Measurements from ENCODE around the gene ANKS3. TPM values are rescaled to one million over a fixed set of nuclear protein-coding genes. Genes with fewer than 3 reads are reported as not detected.

The ANKS3 gene
- total and polyA plus RNA-seq, 4 donors = 12.6 to 26.3 (median 24.4) TPM

DNA sequence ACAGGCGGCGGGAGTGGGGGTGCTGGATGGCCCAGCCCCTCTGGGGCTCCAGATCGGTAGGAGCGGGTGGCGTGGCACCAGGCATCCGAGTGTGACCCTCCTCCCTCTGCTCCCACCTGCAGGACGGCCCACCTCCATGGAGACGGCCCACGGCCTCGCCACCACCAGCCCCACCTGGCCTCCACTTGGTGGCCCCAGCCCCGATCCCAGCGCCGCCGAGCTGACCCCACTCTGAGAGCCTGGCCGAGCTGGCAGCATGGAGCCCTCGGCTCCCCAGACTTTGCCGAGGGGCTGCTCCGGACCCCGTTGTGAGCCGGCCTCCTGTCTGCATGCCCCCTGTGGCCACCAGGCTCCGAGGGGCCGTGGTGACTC, 45.4 kb downstream of the ANKS3 start:
- H3K27me3 ChIP-seq (ENCODE audit: control insufficient read depth in 3 of 3, insufficient read depth in 3 of 3, low read length in 2 of 3) = no peaks in the 10 kb centered on the region
- DNase-seq (no peak), ATAC-seq (ENCODE audit: insufficient read depth, low FRiP score) (no peak)
- no peak overlapping the region for H3K9ac ChIP-seq (ENCODE audit: insufficient read depth in 1 of 2, low read length in 2 of 2)
- H3K27ac ChIP-seq (ENCODE audit: low read depth in 1 of 2, low read length in 1 of 2) = no peak overlapping the region
- peaks cover 0 to 63% (median 8%) of the 10 kb centered on the region in 4 donors for H3K36me3 ChIP-seq (ENCODE audit: control insufficient read depth in 4 of 4, insufficient read depth in 4 of 4, low read length in 4 of 4)
- TF ChIP-seq, protein P1, sequence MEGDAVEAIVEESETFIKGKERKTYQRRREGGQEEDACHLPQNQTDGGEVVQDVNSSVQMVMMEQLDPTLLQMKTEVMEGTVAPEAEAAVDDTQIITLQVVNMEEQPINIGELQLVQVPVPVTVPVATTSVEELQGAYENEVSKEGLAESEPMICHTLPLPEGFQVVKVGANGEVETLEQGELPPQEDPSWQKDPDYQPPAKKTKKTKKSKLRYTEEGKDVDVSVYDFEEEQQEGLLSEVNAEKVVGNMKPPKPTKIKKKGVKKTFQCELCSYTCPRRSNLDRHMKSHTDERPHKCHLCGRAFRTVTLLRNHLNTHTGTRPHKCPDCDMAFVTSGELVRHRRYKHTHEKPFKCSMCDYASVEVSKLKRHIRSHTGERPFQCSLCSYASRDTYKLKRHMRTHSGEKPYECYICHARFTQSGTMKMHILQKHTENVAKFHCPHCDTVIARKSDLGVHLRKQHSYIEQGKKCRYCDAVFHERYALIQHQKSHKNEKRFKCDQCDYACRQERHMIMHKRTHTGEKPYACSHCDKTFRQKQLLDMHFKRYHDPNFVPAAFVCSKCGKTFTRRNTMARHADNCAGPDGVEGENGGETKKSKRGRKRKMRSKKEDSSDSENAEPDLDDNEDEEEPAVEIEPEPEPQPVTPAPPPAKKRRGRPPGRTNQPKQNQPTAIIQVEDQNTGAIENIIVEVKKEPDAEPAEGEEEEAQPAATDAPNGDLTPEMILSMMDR (IDR thresholded peaks at IDR 0.05; ENCODE audit: control extremely low read depth, extremely low read depth) = no peak
- H3K9me3 ChIP-seq (ENCODE audit: control insufficient read depth in 4 of 4, insufficient read depth in 3 of 4, low read length in 3 of 4) = no peaks in the 10 kb centered on the region
- peaks cover 0 to 8% (median 4%) of the 10 kb centered on the region in 5 donors for H3K4me1 ChIP-seq (ENCODE audit: control insufficient read depth in 5 of 5, insufficient read depth in 5 of 5, low read length in 5 of 5)
- 94 to 99% methylated on average over 21 to 22 of the region's 22 CpGs for WGBS, 2 donors
- H3K4me3 ChIP-seq = no peak overlapping the region

DNA sequence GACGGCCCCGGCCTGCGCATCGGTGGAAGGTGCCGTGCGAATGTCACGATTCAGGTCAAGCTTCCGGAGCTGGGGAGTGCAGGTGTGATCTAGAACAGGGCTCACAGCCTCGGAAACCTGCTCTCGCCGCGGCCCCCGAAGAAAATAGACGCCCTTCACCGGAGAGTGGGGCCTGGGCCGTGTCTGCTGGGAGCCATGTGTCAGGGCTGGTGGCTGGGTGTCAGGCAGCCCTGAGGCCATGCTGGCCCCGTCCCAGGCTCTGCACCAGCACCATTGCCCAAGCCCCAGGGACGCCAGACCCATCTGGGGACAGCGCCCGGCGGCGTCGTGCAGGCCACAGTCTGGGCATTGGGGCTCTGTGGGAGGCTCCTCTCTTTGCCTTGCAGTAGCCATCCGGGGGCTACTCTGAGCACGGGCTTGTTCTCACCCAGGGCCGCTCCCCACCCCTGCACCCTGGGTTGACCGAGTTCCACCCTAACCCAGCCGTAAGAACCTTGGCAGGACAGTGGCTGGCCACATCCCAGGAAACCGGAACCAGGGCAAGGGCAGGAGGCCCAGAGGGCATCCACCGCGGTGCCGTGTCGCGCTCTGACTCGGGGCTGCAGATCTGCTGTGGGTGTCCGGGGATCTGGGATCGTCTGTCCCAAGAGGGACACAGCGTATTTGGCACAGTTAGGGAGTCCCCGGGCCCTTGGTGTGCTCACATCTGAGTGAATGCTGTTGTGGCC, 46.0 kb downstream of the ANKS3 start:
- 95 to 97% methylated on average over 38 to 39 of the region's 39 CpGs for WGBS, 2 donors
- Histone ChIP-seq H3K4me1 (ENCODE audit: control insufficient read depth in 5 of 5, insufficient read depth in 5 of 5, low read length in 5 of 5) (peaks cover 0 to 6% (median 4%) of the 10 kb centered on the region in 5 donors), H3K36me3 (ENCODE audit: control insufficient read depth in 4 of 4, insufficient read depth in 4 of 4, low read length in 4 of 4) (peaks cover 0 to 67% (median 9%) of the 10 kb centered on the region in 4 donors), H3K4me3 (no peak overlapping the region), H3K9ac (ENCODE audit: insufficient read depth in 1 of 2, low read length in 2 of 2) (no peak overlapping the region), H3K27me3 (ENCODE audit: control insufficient read depth in 3 of 3, insufficient read depth in 3 of 3, low read length in 2 of 3) (no peaks in the 10 kb centered on the region), H3K9me3 (ENCODE audit: control insufficient read depth in 4 of 4, insufficient read depth in 3 of 4, low read length in 3 of 4) (no peaks in the 10 kb centered on the region), H3K27ac (ENCODE audit: low read depth in 1 of 2, low read length in 1 of 2) (no peak overlapping the region)
- TF ChIP-seq, protein P1 (IDR thresholded peaks at IDR 0.05; ENCODE audit: control extremely low read depth, extremely low read depth) = no peak
- no peak for DNase-seq
- no peak for ATAC-seq (ENCODE audit: insufficient read depth, low FRiP score)

DNA sequence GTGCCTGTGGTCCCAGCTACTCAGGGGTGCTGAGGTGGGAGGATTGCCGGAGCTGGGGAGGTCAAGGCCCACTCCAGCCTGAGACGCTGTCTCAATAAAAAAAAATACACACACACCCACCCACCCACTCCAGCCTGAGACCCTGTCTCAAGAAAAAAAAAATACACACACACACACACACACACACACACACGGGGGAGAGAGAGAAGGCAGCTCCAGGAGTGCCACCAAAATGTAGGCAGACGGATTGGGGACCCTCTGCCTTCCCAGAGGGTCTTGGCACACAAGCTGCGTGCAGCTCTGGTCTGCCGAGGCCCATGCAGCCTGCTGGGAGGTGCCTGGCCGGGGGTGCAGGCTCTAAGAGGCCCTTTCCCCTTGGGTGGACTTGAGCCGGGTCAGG, 46.7 kb downstream of the ANKS3 start:
- DNase-seq (no peak), ATAC-seq (ENCODE audit: insufficient read depth, low FRiP score) (no peak)
- Histone ChIP-seq H3K27ac (ENCODE audit: low read depth in 1 of 2, low read length in 1 of 2) (no peak overlapping the region), H3K9me3 (ENCODE audit: control insufficient read depth in 4 of 4, insufficient read depth in 3 of 4, low read length in 3 of 4) (no peaks in the 10 kb centered on the region), H3K4me3 (no peak overlapping the region), H3K4me1 (ENCODE audit: control insufficient read depth in 5 of 5, insufficient read depth in 5 of 5, low read length in 5 of 5) (peaks cover 0 to 2% (median 0%) of the 10 kb centered on the region in 5 donors), H3K36me3 (ENCODE audit: control insufficient read depth in 4 of 4, insufficient read depth in 4 of 4, low read length in 4 of 4) (peaks cover 0 to 74% (median 9%) of the 10 kb centered on the region in 4 donors), H3K27me3 (ENCODE audit: control insufficient read depth in 3 of 3, insufficient read depth in 3 of 3, low read length in 2 of 3) (no peaks in the 10 kb centered on the region), H3K9ac (ENCODE audit: insufficient read depth in 1 of 2, low read length in 2 of 2) (no peak overlapping the region)
- 88 to 93% methylated on average over 8 of the region's 8 CpGs for WGBS, 2 donors
- TF ChIP-seq, protein P1 (IDR thresholded peaks at IDR 0.05; ENCODE audit: control extremely low read depth, extremely low read depth) = no peak

All from lung (tissue), 12 donors.